ENCODE measurements around the gene BIRC7.

BIRC7 gene

GRCh38 chr20:63238514-63239125 is 2.9 kb downstream of the BIRC7 start:
- no peak overlapping the region for H3K4me3 ChIP-seq (ENCODE audit: extremely low read depth, insufficient read depth, low read length, poor library complexity, severe bottlenecking)
- H3K27ac ChIP-seq (ENCODE audit: low read depth, low read length, severe bottlenecking) = no peak overlapping the region
- 77 to 88% methylated on average over 10 to 14 of the region's 16 CpGs for WGBS, 2 experiments (ENCODE audit: insufficient coverage in 2 of 2)
- H3K36me3 ChIP-seq (ENCODE audit: control insufficient read depth, insufficient read depth, low read length) = no peaks in the 10 kb centered on the region
- H3K9me3 ChIP-seq (ENCODE audit: control insufficient read depth, low read length) = no peaks in the 10 kb centered on the region
- H3K4me1 ChIP-seq (ENCODE audit: control insufficient read depth, insufficient read depth, low read length, poor library complexity, severe bottlenecking) = peaks cover 24% of the 10 kb centered on the region

GRCh38 chr20:63239431-63239830 is 3.7 kb downstream of the BIRC7 start:
- H3K4me1 ChIP-seq (ENCODE audit: control insufficient read depth, insufficient read depth, low read length, poor library complexity, severe bottlenecking) = peaks cover 16% of the 10 kb centered on the region
- no peak overlapping the region for H3K4me3 ChIP-seq (ENCODE audit: extremely low read depth, insufficient read depth, low read length, poor library complexity, severe bottlenecking)
- H3K36me3 ChIP-seq (ENCODE audit: control insufficient read depth, insufficient read depth, low read length) = no peaks in the 10 kb centered on the region
- no peaks in the 10 kb centered on the region for H3K9me3 ChIP-seq (ENCODE audit: control insufficient read depth, low read length)
- H3K27ac ChIP-seq (ENCODE audit: low read depth, low read length, severe bottlenecking) = no peak overlapping the region
- WGBS, 2 experiments (ENCODE audit: insufficient coverage in 2 of 2) = 93 to 94% methylated on average over 27 to 30 of the region's 30 CpGs

- H3K4me1 ChIP-seq (ENCODE audit: control insufficient read depth, insufficient read depth, low read length, poor library complexity, severe bottlenecking) = peaks cover 12% of the 10 kb centered on the region
- no peak overlapping the region for H3K4me3 ChIP-seq (ENCODE audit: extremely low read depth, insufficient read depth, low read length, poor library complexity, severe bottlenecking)
- no peaks in the 10 kb centered on the region for H3K36me3 ChIP-seq (ENCODE audit: control insufficient read depth, insufficient read depth, low read length)
- no peaks in the 10 kb centered on the region for H3K9me3 ChIP-seq (ENCODE audit: control insufficient read depth, low read length)
- H3K27ac ChIP-seq (ENCODE audit: low read depth, low read length, severe bottlenecking) = no peak overlapping the region
- 91 to 99% methylated on average over 9 to 10 of the region's 11 CpGs for WGBS, 2 experiments (ENCODE audit: insufficient coverage in 2 of 2)
Observed at GRCh38 chr20:63240004-63240403, 4.3 kb downstream of the BIRC7 start.

GRCh38 chr20:63241272-63241671 is 5.6 kb downstream of the BIRC7 start:
- H3K27ac ChIP-seq (ENCODE audit: low read depth, low read length, severe bottlenecking) = no peak overlapping the region
- H3K36me3 ChIP-seq (ENCODE audit: control insufficient read depth, insufficient read depth, low read length) = no peaks in the 10 kb centered on the region
- 92 to 93% methylated on average over 9 to 11 of the region's 11 CpGs for WGBS, 2 experiments (ENCODE audit: insufficient coverage in 2 of 2)
- H3K9me3 ChIP-seq (ENCODE audit: control insufficient read depth, low read length) = no peaks in the 10 kb centered on the region
- peaks cover 6% of the 10 kb centered on the region for H3K4me1 ChIP-seq (ENCODE audit: control insufficient read depth, insufficient read depth, low read length, poor library complexity, severe bottlenecking)
- no peak overlapping the region for H3K4me3 ChIP-seq (ENCODE audit: extremely low read depth, insufficient read depth, low read length, poor library complexity, severe bottlenecking)

GRCh38 chr20:63242736-63243135 is 7.0 kb downstream of the BIRC7 start:
- Histone ChIP-seq H3K27ac (ENCODE audit: low read depth, low read length, severe bottlenecking) (no peak overlapping the region), H3K4me1 (ENCODE audit: control insufficient read depth, insufficient read depth, low read length, poor library complexity, severe bottlenecking) (no peaks in the 10 kb centered on the region), H3K36me3 (ENCODE audit: control insufficient read depth, insufficient read depth, low read length) (no peaks in the 10 kb centered on the region), H3K9me3 (ENCODE audit: control insufficient read depth, low read length) (no peaks in the 10 kb centered on the region), H3K4me3 (ENCODE audit: extremely low read depth, insufficient read depth, low read length, poor library complexity, severe bottlenecking) (no peak overlapping the region)
- WGBS, 2 experiments (ENCODE audit: insufficient coverage in 2 of 2) = 94 to 99% methylated on average over 10 to 21 of the region's 21 CpGs

- no peaks in the 10 kb centered on the region for H3K36me3 ChIP-seq (ENCODE audit: control insufficient read depth, insufficient read depth, low read length)
- WGBS, 2 experiments (ENCODE audit: insufficient coverage in 2 of 2) = 90 to 92% methylated on average over 20 to 25 of the region's 25 CpGs
- no peak overlapping the region for H3K4me3 ChIP-seq (ENCODE audit: extremely low read depth, insufficient read depth, low read length, poor library complexity, severe bottlenecking)
- H3K4me1 ChIP-seq (ENCODE audit: control insufficient read depth, insufficient read depth, low read length, poor library complexity, severe bottlenecking) = no peaks in the 10 kb centered on the region
- no peak overlapping the region for H3K27ac ChIP-seq (ENCODE audit: low read depth, low read length, severe bottlenecking)
- no peaks in the 10 kb centered on the region for H3K9me3 ChIP-seq (ENCODE audit: control insufficient read depth, low read length)
Observed at GRCh38 chr20:63243604-63244247, 8.0 kb downstream of the BIRC7 start.

- H3K4me3 ChIP-seq (ENCODE audit: extremely low read depth, insufficient read depth, low read length, poor library complexity, severe bottlenecking) = no peak overlapping the region
- no peak overlapping the region for H3K27ac ChIP-seq (ENCODE audit: low read depth, low read length, severe bottlenecking)
- H3K4me1 ChIP-seq (ENCODE audit: control insufficient read depth, insufficient read depth, low read length, poor library complexity, severe bottlenecking) = no peaks in the 10 kb centered on the region
- H3K9me3 ChIP-seq (ENCODE audit: control insufficient read depth, low read length) = no peaks in the 10 kb centered on the region
- no peaks in the 10 kb centered on the region for H3K36me3 ChIP-seq (ENCODE audit: control insufficient read depth, insufficient read depth, low read length)
- 96 to 98% methylated on average over 10 of the region's 10 CpGs for WGBS, 2 experiments (ENCODE audit: insufficient coverage in 2 of 2)
Observed at GRCh38 chr20:63244468-63244867, 8.8 kb downstream of the BIRC7 start.

- Histone ChIP-seq H3K4me1 (ENCODE audit: control insufficient read depth, insufficient read depth, low read length, poor library complexity, severe bottlenecking) (no peaks in the 10 kb centered on the region), H3K36me3 (ENCODE audit: control insufficient read depth, insufficient read depth, low read length) (no peaks in the 10 kb centered on the region), H3K27ac (ENCODE audit: low read depth, low read length, severe bottlenecking) (no peak overlapping the region), H3K9me3 (ENCODE audit: control insufficient read depth, low read length) (no peaks in the 10 kb centered on the region), H3K4me3 (ENCODE audit: extremely low read depth, insufficient read depth, low read length, poor library complexity, severe bottlenecking) (no peak overlapping the region)
- 64 to 68% methylated on average over 39 to 47 of the region's 50 CpGs for WGBS, 2 experiments (ENCODE audit: insufficient coverage in 2 of 2)
Observed at GRCh38 chr20:63246490-63247288, 11.0 kb downstream of the BIRC7 start.

- no peaks in the 10 kb centered on the region for H3K9me3 ChIP-seq (ENCODE audit: control insufficient read depth, low read length)
- WGBS, 2 experiments (ENCODE audit: insufficient coverage in 2 of 2) = 88 to 96% methylated on average over 19 to 20 of the region's 24 CpGs
- H3K4me1 ChIP-seq (ENCODE audit: control insufficient read depth, insufficient read depth, low read length, poor library complexity, severe bottlenecking) = no peaks in the 10 kb centered on the region
- H3K27ac ChIP-seq (ENCODE audit: low read depth, low read length, severe bottlenecking) = no peak overlapping the region
- H3K4me3 ChIP-seq (ENCODE audit: extremely low read depth, insufficient read depth, low read length, poor library complexity, severe bottlenecking) = no peak overlapping the region
- H3K36me3 ChIP-seq (ENCODE audit: control insufficient read depth, insufficient read depth, low read length) = no peaks in the 10 kb centered on the region
Observed at GRCh38 chr20:63247671-63248228, 12.0 kb downstream of the BIRC7 start.

GRCh38 chr20:63248835-63249591 is 13.3 kb downstream of the BIRC7 start:
- H3K4me3 ChIP-seq (ENCODE audit: extremely low read depth, insufficient read depth, low read length, poor library complexity, severe bottlenecking) = no peak overlapping the region
- 88 to 91% methylated on average over 22 to 25 of the region's 25 CpGs for WGBS, 2 experiments (ENCODE audit: insufficient coverage in 2 of 2)
- no peaks in the 10 kb centered on the region for H3K9me3 ChIP-seq (ENCODE audit: control insufficient read depth, low read length)
- no peaks in the 10 kb centered on the region for H3K36me3 ChIP-seq (ENCODE audit: control insufficient read depth, insufficient read depth, low read length)
- peaks cover 3% of the 10 kb centered on the region for H3K4me1 ChIP-seq (ENCODE audit: control insufficient read depth, insufficient read depth, low read length, poor library complexity, severe bottlenecking)
- no peak overlapping the region for H3K27ac ChIP-seq (ENCODE audit: low read depth, low read length, severe bottlenecking)

All from mesodermal cell (in vitro differentiated cells).